ENCODE results near the gene MGAT5.

- TF ChIP-seq ARNTL (CRISPR knock-in tag; IDR thresholded peaks at IDR 0.05; ENCODE audit: borderline replicate concordance, low read depth) (no peak), CSDC2 (CRISPR knock-in tag; IDR thresholded peaks at IDR 0.05) (no peak), CREB5 (CRISPR knock-in tag; IDR thresholded peaks at IDR 0.05; ENCODE audit: low read depth) (no peak), PATZ1 (CRISPR knock-in tag; IDR thresholded peaks at IDR 0.05; ENCODE audit: borderline replicate concordance) (no peak)
- TF ChIP-seq, protein P1, sequence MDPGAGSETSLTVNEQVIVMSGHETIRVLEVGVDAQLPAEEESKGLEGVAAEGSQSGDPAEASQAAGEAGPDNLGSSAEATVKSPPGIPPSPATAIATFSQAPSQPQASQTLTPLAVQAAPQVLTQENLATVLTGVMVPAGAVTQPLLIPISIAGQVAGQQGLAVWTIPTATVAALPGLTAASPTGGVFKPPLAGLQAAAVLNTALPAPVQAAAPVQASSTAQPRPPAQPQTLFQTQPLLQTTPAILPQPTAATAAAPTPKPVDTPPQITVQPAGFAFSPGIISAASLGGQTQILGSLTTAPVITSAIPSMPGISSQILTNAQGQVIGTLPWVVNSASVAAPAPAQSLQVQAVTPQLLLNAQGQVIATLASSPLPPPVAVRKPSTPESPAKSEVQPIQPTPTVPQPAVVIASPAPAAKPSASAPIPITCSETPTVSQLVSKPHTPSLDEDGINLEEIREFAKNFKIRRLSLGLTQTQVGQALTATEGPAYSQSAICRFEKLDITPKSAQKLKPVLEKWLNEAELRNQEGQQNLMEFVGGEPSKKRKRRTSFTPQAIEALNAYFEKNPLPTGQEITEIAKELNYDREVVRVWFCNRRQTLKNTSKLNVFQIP (CRISPR knock-in tag; IDR thresholded peaks at IDR 0.05; ENCODE audit: borderline replicate concordance, low read depth): no peak
These were observed 246.5 kb downstream of the MGAT5 start for GRCh38 chr2:134500211-134500935.
